T-helper 1 cell treated with Interleukin-12 subunit alpha and Interleukin-12 subunit beta and Interleukin-4 antibody, amounts not matched to agents 30 ng/mL and 1 ng/mL, for 36 hours (primary cell): Measurements from ENCODE around the gene MAP4K1. TPM values are rescaled to one million over a fixed set of nuclear protein-coding genes. Genes with fewer than 3 reads are reported as not detected.

ENCODE experiments used
- intact Hi-C: fragments of 100-400 bp; cut with micrococcal nuclease; formaldehyde crosslinking; loops from one replicate; pipeline ENCODE4 v1.15.1; 2024
- total RNA-seq: library from RNA; stranded (reverse); gene quantifications from 2 replicates; pipeline ENCODE4 v1.2.3, GENCODE V29; 2022

The MAP4K1 gene
- total RNA-seq, 1 donor from 2014 or later, result 314 TPM

DNA sequence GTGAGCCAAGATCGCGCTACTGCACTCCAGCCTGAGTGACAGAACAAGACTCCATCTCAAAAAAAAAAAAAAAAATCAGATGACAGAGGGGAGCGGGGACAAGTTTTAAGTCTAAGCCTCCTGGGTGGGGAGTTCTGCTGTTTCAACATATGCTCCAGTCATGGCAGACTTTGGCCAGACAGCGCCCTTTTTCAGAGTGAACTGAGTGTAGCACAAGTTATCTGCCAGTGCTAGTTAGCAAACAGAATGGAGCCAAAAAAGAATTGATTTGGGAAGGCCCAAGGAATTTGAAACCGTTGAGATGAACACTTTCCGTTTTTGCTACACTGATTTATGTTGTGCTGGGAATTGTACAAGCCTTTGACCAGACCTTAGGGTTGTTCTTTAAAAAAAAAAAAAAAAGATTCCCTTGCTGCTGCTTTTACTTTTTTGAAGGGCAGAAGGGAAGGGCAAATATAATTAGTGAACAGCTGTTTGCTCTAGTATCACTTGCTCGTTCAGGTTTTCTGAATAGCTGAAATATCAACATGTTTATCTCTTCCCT is 35.3 kb upstream of the MAP4K1 start:
- intact Hi-C loops, result no loop called here

DNA sequence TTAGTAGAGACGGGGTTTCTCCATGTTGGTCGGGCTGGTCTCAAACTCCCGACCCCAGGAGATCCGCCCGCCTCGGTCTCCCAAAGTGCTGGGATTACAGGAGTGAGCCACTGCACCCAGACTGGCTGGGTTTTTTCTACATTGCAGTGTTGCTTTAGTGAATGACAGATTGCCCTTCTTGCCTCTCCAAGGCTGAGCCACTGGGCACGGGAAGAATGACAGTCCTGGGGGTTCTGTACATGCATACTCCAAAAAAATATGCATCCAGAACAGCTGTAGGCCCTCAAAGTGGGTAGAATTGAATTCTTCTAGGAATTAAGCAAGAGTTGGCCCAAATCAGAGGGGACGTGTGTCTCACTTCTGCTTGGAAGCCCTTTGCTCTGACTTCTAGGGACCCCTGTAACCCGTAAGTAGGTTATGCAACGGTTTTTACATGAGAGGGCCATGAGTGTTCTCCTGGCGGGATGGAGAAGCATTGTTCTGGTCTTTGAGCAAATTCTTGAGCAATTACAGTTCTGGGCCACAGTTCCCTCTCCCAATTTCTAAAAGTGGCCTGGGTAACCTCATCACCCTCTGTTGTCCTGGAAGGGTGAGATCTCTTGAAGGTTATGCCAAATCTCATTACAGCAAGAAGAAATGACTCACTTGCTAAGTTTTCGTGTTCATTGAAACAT is 33.3 kb upstream of the MAP4K1 start:
- intact Hi-C loops, result no loop called here

DNA sequence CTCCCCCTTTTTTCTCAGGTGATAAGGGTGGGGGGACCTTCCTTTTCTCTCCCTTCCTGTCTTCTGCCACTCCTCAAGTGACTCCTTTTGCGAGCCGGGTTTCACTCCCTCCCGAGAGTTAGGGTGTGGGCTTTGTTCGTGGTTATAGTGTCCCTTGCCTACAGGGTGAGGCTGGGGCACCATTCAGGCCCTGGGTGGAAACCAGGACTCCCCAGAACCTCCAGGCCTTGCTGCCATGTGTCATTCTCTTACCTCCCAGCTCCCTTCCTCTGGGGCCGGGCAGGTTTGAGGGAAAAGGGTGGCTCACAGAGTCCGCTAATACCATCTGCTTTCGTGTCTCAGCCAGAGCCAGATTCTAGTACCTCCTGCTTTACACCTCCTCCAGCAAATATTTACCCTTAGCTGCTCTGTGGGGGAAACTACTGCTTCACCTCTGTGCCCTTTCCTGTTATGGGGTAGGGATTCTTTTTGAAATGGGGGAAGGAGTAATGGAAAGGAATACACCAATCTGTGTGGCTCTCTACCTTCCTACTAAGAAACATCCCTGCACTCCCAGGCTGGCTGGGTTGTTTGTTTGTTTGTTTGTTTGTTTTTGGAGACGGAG is 32.5 kb upstream of the MAP4K1 start:
- intact Hi-C loops, result no loop called here

DNA sequence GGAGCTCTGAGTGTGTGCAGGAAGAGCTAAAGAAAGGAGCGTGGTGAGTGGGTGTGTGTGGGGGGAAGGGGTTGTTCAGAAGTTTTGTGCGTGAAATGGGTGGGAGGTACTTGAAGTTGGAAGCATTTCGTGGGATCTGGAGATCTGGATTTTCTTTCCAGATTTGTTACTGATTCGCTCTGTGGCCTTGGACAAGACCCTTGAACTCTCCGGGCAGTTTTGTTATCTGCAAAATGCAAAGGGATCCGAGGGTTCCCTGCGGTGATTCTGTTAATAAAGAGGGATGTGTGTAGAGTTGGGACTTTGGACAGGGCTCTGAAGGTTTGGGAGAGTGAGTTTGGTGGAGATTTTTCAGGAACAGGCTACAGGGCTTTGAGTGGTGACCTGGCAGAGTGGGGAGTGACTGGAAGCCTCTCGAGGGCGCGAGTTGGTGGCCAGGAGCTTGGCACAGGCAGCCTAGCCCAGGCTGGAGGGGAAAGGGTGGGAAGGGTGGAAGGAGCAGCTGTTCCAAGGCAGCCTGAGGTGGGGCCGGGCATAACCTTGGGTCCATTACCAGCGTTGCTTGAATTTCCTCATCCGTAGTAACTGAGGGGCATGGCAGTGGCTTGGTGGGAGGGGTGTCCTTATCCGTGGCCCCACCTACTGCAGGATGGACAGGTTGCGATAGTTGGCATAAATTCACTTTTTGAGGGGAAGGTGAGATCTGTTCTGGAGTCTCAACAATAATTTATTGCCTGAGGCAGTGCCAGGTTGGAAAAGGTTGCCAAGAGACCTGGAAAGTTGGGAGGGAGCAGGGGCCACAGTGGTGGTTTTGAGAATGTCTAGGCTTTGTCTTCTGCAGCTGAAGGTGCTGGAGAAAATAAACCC is 31.8 kb upstream of the MAP4K1 start:
- intact Hi-C loops, result no loop called here

DNA sequence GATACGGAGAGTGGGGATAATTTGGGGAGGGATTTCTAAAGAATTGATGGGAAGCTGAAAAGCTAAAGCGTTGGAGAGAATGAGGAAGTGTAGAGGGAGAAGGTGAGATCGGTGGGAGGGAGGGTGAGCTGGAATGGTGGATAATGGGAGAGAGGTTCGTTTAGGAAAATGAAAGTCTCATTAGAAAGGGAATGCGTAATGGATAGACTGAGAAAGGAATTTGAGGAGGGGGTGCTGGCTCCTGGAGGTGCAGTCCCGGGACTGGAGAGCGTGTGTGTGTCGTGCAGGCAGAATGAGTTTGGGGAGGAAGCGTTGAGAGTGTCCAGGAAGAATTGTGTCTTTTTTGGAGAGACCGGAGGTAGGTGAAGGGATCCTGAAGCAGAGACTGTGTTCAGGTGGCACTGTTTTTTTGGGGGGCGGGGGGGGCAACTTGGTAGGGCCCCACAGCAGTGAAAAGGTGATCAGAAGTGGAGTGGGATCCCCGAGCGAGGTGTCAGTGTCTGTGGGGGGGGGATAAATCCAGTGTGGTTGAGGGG is 31.1 kb upstream of the MAP4K1 start:
- intact Hi-C loops, result no loop called here

DNA sequence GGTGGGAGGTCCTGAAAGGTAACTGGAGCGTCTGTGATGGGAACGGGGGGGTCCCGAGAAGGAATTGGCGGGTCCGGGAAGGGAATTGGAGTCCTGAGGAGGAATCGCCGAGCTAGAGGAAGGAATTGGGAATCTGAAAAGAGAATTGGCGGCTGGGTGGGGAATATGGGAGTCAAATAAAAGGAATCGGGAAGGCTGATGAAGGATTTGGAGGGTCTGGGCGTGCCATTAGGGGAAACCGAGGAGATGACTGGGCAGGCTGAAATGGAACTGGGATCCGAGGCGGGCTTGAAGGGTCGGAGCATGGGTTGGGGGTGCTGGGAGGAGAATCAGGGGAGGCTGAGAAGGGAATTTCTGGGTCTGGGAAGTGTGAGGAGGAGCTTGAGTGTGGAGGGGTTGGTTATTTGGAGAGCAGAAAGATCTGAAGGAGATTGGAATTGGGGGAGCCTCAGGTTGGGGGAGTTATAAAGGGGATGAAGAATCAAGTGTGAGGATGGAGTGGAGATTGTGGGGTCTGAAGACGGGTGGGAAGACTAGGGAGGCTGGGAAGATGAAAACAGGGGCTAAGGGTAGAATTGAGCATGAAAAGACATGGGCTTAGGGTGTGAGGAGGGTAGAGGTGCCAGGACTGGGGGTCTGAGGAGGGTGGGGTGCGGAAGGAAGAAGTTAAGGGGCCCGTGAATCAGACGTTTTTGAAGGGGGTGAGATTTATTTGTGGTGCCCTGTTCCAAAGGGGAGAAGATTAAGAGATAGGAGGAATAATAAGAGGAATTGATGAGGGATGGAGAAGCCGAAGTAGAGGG is 30.4 kb upstream of the MAP4K1 start:
- intact Hi-C loops, result loop anchor here (1.0 to 2.0 kb wide), 11 partner anchors 7 to 311 kb away; partner anchors contain the start of genes ECH1, EIF3K, MRPS12 and NFKBIB

DNA sequence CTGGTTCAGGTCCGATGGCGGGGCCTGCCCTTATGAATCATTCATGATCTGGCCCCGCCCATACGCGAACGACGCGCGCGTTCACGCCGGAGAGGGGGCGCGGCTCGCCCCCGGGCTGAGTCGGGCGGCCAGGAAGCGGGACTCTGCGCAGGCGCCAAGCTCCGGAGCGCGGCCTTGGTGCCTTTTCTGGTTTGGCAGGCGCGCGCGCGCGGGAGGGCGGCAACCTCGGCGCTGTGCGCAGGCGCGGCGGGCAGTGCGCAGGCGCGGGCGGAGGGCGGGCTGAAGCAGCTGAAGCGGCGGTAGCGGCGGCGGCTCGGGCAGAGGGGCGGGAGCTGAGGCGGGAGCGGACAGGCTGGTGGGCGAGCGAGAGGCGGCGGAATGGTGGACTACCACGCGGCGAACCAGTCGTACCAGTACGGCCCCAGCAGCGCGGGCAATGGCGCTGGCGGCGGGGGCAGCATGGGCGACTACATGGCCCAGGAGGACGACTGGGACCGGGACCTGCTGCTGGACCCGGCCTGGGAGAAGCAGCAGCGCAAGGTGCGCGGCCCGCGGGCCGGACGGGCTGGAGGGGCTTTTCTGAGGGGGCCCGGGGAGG is 29.7 kb upstream of the MAP4K1 start, which contains the start of gene ACTN4:
Gene ACTN4 (plus strand): TSS at position 282 of the 598 bp plus-strand sequence. CDS start 97 bp downstream, at position 379.
- intact Hi-C loops, result loop anchor here (1.0 to 2.0 kb wide), 11 partner anchors 8 to 311 kb away; partner anchors contain the start of genes ECH1, EIF3K, MRPS12 and NFKBIB

DNA sequence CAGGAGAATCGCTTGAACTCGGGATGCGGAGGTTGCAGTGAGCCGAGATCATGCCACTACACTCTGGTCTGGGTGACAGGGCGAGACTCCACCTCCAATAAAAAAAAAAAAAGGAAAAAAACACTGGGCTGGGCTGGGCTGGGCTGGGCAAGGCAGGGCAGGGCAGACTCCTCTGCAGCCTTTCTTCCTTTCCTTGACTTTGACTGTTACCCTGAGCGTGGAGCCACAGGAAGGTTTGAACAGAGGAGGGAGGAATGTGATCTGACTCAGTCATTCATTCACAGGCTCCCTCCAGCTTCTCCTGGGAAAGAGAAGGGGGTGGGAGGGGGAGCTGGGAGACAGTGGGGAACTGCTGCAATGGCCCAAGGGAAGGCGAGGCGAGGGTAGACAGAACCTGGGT is 27.0 kb upstream of the MAP4K1 start:
- intact Hi-C loops, result no loop called here

DNA sequence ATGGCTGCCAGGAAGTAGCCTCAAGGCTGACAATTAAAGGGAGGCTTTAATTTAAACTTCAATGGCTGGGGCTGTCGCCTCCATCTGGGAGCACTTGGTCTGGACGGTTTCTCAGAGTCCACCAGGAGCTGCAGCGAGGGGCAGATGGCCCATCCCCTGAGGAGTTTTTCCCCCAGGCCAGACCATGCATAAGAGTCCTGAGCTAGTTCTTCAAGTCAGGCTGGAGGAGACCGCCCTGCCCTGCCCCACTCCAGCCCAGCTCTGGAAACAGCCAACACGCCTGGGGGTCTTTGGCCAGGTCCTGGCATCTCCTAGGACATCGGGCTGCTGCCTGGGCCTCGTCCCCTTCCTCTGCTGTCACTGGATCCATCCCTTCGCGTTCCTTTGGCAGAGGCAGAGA is 24.4 kb upstream of the MAP4K1 start:
- intact Hi-C loops, result no loop called here

DNA sequence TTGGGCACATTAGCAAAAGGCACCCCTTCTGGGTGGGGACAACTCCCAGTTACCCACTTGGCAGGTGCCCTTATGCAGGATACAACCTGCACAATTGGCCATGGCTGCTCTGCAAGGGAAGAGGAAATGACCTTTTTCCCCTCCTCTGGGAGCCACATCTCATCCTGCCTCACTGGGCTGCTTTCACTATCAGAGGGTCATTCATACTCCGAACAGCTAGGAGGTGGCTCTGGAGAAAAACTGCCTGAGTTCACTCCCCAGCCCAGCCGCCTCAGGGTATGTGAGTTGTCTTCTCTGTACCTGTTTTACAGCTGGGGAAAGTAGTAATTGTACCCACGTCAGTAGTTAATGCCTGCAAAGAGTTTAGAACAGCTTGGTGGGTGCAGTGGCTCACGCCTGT is 22.6 kb upstream of the MAP4K1 start:
- intact Hi-C loops, result no loop called here

DNA sequence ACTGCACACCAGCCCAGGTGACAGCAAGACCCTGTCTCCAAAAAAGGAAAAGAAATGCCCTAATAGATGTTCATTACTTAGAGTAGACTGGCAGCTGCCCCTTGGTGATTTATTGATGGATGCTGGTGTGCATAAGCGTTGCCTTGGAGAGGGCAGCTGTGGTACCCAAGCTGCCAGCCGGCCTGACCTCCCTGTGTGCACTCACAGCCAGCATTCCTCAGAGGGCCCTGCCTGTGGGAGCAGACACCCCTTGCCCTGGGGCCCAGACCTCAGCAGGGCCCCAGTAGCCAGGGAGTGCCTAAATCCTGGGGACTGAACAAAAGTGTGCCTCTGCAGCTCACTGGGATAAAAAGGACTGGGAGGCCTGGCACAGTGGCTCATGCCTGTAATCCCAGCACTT is 21.9 kb upstream of the MAP4K1 start:
- intact Hi-C loops, result loop anchor here (5.0 to 10.0 kb wide), 2 partner anchors 45 to 208 kb away; partner anchors contain the start of gene HNRNPL

DNA sequence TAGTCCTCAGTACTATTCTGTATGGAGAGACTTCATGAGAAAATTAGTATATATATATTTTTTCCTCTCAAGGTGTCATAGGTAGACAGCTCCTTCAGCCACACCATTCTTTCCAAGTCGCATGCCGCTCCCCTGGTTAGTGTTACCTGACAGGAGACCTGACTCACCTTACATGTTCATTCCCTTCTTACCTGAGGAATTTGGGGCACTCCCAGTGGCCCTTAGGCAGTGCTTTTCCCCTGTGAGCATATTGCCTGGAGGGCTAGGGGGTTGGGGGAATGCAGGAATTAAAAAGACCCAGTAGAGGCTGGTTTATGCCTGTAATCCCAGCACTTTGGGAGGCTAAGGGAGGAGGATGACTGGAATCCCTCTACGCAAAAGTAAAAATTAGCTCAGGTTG is 20.7 kb upstream of the MAP4K1 start:
- intact Hi-C loops, result loop anchor here (5.0 to 10.0 kb wide), 2 partner anchors 46 to 209 kb away; partner anchors contain the start of gene HNRNPL

DNA sequence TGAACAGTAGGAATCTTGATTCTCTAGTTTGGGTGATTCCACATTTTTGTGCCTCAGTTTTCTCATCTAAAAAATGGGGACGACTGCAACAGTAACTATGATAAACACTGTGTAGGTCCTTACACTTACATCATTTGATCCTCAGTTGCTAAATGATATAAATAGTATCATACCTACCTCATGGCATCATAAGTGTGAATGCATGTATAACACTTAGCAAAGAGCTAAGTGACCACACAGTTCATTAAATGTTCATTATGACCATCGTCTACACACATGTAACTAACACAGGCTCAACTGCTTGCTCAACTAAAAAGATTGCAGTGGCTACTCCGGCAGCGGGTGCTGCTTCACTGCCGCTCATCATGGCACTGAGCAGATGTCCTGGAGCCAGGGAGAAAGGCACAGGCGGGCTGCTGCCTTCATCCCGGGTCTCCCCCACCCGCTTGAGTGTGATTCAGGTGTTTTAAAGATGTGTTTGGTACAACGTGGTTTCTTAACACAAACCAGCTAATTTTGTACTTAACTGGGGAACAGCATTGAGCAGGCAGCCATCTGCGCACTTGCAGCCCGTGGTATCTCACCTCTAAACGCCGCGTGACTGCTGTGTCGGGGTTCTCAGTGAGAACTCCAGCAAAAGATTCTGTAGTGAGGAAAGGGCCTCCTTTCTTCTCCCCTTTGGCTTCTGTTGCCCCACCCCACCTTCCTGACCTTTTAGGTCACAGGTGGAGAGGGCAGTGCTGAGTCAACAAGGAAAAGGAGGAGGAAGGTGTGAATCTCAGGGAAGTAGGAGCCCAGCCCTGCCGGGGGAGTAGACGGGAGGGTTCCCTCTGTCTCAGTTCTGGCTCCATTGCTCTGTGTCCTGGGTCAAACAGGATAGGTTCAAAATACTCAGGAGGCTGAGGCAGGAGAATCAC is 18.0 kb upstream of the MAP4K1 start:
- intact Hi-C loops, result loop anchor here (1.0 to 10.0 kb wide), 3 partner anchors 49 to 233 kb away; partner anchors contain the start of gene HNRNPL

DNA sequence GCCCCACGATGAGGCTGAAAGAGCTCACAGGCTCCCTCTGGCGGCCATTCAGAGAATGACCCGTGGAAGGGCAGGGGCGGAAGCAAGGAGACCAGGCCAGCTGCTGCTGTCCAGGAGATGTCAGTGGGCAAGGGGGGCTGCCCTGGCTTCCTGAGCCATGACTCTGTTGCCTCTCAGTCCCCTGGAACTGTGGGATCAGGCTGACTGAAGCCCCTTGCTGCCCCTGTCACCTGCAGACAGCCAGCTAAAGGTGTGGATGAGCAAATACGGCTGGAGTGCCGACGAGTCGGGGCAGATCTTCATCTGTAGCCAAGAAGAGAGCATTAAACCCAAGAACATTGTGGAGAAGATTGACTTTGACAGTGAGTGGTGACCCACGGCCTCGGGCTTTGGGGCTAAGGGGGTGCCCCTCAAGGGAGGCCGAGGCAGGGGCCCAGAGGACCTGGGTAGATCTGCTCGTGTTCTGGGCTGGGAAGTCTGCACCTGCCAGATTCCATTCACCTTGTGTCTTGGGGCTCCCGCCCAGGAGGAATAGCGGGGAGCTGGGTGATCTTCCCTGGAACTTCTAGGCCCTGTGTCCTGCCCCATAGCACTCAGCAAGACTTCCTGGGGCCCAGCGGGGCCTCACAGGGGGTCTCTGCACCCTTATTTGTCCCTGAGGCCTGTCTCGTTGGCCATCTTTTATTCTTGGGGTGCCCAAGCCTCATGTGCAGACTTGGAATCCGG is 17.2 kb upstream of the MAP4K1 start:
- intact Hi-C loops, result loop anchor here (1.0 to 10.0 kb wide), 4 partner anchors 50 to 212 kb away; partner anchors contain the start of gene HNRNPL

DNA sequence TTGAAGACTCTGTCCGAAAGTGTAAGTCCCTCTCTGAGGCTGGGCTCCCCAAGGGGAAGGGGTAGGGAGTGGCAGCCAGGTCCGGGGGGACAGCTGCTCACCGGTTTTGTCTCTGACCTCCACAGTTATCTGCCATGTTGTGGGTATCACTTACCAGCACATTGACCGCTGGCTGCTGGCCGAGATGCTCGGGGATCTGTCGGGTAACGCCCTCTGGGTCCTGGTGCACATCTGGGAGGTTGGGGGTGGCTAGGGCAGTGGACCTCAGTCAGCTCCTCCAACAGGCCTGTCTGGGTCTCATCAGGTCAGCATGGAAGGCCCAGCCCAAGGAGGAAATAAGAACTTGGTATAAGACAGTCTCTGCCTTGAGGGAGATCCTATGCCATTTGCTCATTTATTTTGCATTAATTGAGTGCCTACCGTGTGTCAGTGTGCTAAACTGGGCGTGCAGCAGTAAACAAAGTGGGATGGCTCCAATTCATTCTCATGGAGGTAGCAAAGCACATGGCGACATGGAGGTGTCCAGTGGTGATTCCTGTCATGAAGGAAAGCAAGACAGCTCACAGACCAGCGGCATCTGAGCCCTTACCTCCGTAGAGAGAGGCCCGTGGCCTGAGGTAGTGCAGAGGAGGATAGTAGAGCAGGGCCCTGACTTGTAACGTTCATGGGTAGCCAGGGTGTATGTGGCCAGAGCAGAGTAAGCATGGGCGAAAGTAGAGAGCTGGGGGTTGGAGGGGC is 14.9 kb upstream of the MAP4K1 start:
- intact Hi-C loops, result loop anchor here (10.0 kb wide), 1 partner anchor 52 kb away; no protein-coding TSS in a partner anchor

DNA sequence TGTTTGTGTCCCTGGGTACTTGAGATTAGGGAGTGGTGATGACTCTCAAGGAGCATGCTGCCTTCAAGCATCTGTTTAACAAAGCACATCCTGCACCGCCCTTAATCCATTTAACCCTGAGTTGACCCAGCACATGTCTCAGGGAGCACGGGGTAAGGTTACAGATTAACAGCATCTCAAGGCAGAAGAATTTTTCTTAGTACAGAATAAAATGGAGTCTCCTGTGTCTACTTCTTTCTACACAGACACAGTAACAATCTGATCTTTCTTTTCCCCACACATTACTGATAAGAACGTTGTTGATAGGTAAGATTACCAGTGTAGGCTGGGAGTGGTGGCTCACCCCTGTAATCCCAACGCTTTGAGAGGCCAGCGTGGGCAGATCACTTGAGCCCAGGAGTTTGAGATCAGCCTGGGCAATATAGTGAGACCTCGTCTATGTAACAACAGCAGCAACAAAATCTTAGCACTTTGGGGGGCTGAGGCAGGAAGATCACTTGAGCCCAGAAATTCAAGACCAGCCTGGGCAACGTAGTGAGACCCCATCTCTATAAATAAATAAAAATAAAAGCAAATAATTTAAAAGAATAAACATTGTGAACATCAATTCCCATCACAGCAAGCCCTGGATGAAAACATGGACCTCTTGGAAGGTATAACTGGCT is 14.2 kb upstream of the MAP4K1 start:
- intact Hi-C loops, result loop anchor here (10.0 kb wide), 1 partner anchor 53 kb away; no protein-coding TSS in a partner anchor

DNA sequence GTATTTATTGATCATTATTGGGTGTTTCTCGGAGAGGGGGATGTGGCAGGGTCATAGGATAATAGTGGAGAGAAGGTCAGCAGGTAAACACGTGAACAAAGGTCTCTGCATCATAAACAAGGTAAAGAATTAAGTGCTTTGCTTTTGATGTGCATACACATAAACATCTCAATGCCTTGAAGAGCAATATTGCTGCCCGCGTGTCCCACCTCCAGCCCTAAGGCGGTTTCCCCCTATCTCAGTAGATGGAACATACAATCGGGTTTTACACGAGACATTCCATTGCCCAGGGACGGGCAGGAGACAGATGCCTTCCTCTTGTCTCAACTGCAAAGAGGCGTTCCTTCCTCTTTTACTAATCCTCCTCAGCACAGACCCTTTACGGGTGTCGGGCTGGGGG is 13.5 kb upstream of the MAP4K1 start:
- intact Hi-C loops, result loop anchor here (10.0 kb wide), 1 partner anchor 54 kb away; no protein-coding TSS in a partner anchor
